Kidney epithelial cell (primary cell): ENCODE measurements around the gene OR1Q1. TPM values are rescaled to one million over a fixed set of nuclear protein-coding genes. Genes with fewer than 3 reads are reported as not detected.

ENCODE experiments used
- DNase-seq: peaks from one replicate; pipeline ENCODE4 v3.0.0-alpha.2; 2010; ENCODE audit warnings: low read depth
- H3K27me3 ChIP-seq: 2 replicates; pipeline ENCODE4 v1.6.0; 2011; ENCODE audit warnings: low read length; ENCODE audit not compliant: control insufficient read depth, insufficient read depth
- H3K36me3 ChIP-seq: 2 replicates; pipeline ENCODE4 v1.5.1; 2011; ENCODE audit warnings: low read length; ENCODE audit not compliant: control insufficient read depth, insufficient read depth
- H3K4me3 ChIP-seq: 2 replicates; pipeline ENCODE4 v1.5.1; 2011; ENCODE audit warnings: low read depth, mild to moderate bottlenecking, control low read depth, low read length
- CTCF ChIP-seq: IDR thresholded peaks from 2 replicates; pipeline ENCODE4 v1.5.1; 2011; ENCODE audit warnings: mild to moderate bottlenecking, moderate library complexity, low read length, control low read depth, inconsistent platforms; ENCODE audit not compliant: insufficient read depth, poor library complexity, severe bottlenecking
- total RNA-seq: library from RNA; depleted of rRNA; stranded (reverse); fragments of >200 nt; gene quantifications from 2 replicates; pipeline ENCODE4 v1.2.3, GENCODE V29; 2015

The OR1Q1 gene
- total RNA-seq, 1 donor from 2014 or later, result not detected

GRCh38 chr9:122657527-122657926, 43.0 kb downstream of the OR1Q1 start, which contains the start of gene OR1B1:
OR1B1 (minus strand) TSS chr9:122657627.
- no peak within 1 kb of the TSS for H3K4me3 ChIP-seq
- H3K27me3 ChIP-seq, result no peaks in the 10 kb centered on the region
- no peak for DNase-seq
- no peaks in the 10 kb centered on the region for H3K36me3 ChIP-seq
- no peak for TF ChIP-seq CTCF

GRCh38 chr9:122661416-122661815, 46.9 kb downstream of the OR1Q1 start, which contains the start of gene OR1L1:
OR1L1 (plus strand) TSS chr9:122661716; CDS start chr9:122661716, 0 bp downstream.
- Histone ChIP-seq H3K4me3 (no peak within 1 kb of the TSS), H3K27me3 (no peaks in the 10 kb centered on the region), H3K36me3 (no peaks in the 10 kb centered on the region)
- TF ChIP-seq CTCF, result no peak
- DNase-seq, result no peak

Other genes with a start within 250 kb of the OR1Q1 start
- 0.04 and 0.07 TPM in 2 replicates for gene PTGS1, start 243.7 kb upstream of the OR1Q1 start, total RNA-seq
- gene OR1J1, start 136.8 kb upstream of the OR1Q1 start, total RNA-seq, result not detected in 2 replicates
- not detected in 2 replicates for gene OR1J2, start 103.9 kb upstream of the OR1Q1 start, total RNA-seq
- gene OR1J4, start 95.6 kb upstream of the OR1Q1 start, total RNA-seq, result not detected in 2 replicates
- gene OR1N1, start 87.4 kb upstream of the OR1Q1 start, total RNA-seq, result not detected in 2 replicates
- gene OR1N2, start 61.6 kb upstream of the OR1Q1 start, total RNA-seq, result not detected in 2 replicates
- 0.67 TPM in 1 of 2 replicates, not detected in the other for gene OR1L8, start 31.4 kb upstream of the OR1Q1 start, total RNA-seq
- gene OR1B1, start 42.9 kb downstream of the OR1Q1 start, total RNA-seq, result not detected in 2 replicates
- not detected in 2 replicates for gene OR1L1, start 47.0 kb downstream of the OR1Q1 start, total RNA-seq
- gene OR1L3, start 60.4 kb downstream of the OR1Q1 start, total RNA-seq, result not detected in 2 replicates
- not detected in 2 replicates for gene OR1L4, start 109.3 kb downstream of the OR1Q1 start, total RNA-seq
- gene OR1L6, start 127.6 kb downstream of the OR1Q1 start, total RNA-seq, result not detected in 2 replicates
- gene OR5C1, start 174.2 kb downstream of the OR1Q1 start, total RNA-seq, result not detected in 2 replicates
- gene OR1K1, start 185.4 kb downstream of the OR1Q1 start, total RNA-seq, result not detected in 2 replicates
- 18.3 and 21.3 TPM in 2 replicates for gene PDCL, start 213.8 kb downstream of the OR1Q1 start, total RNA-seq